Vagina (tissue), 2 donors: ENCODE results near the gene CCR7. TPM values are rescaled to one million over a fixed set of nuclear protein-coding genes. Genes with fewer than 3 reads are reported as not detected.
"Not testable (repeated sequence)": the region's sequence is repeated elsewhere in the genome, so short reads cannot be mapped to it uniquely, and the experiment has no call there.

ENCODE experiments used
- DNase-seq, 2 donors: peaks; one replicate each; pipeline ENCODE4 v3.0.0-alpha.2; 2017; ENCODE audit errors: extremely low spot score in 2 of 2
- H3K27ac ChIP-seq: fragments of 200-600 bp; sonication (generic); one replicate; pipeline ENCODE4 v1.5.1; 2019
- H3K27me3 ChIP-seq: fragments of 200-600 bp; sonication (generic); one replicate; pipeline ENCODE4 v1.5.1; 2019
- H3K36me3 ChIP-seq, 2 donors: fragments of 200-600 bp; sonication (generic); one replicate each; pipeline ENCODE4 v1.5.1; 2017 to 2019
- H3K4me1 ChIP-seq: fragments of 200-600 bp; sonication (generic); one replicate; pipeline ENCODE4 v1.5.1; 2019
- H3K4me3 ChIP-seq, 2 donors: fragments of 200-600 bp; sonication (generic); 1 replicate in 1 of 2; 2 replicates in 1 of 2; pipeline ENCODE4 v1.5.1; 2016 to 2019
- H3K9me3 ChIP-seq: fragments of 200-600 bp; sonication (generic); one replicate; pipeline ENCODE4 v1.5.1; 2019
- CTCF ChIP-seq, 3 experiments: fragments of 450-650 bp in 2 of 3; fragments of 200-600 bp in 1 of 3; sonication (generic) in 1 of 3; IDR thresholded peaks; one replicate each; pipeline ENCODE4 v1.5.1; 2017 to 2019; ENCODE audit warnings: antibody characterized with exemption in 3 of 3, mild to moderate bottlenecking in 2 of 3, moderate library complexity in 2 of 3
- POLR2A ChIP-seq, 2 donors: fragments of 450-650 bp; IDR thresholded peaks; one replicate each; pipeline ENCODE4 v1.6.1; 2017; ENCODE audit warnings: antibody characterized with exemption in 2 of 2, mild to moderate bottlenecking in 2 of 2, moderate library complexity in 2 of 2
- POLR2AphosphoS5 ChIP-seq, 2 donors: sonication (generic); formaldehyde crosslinking; IDR thresholded peaks; one replicate each; pipeline ENCODE4 v1.9.0; 2017; ENCODE audit warnings: antibody characterized with exemption in 2 of 2, mild to moderate bottlenecking in 2 of 2, low read depth in 1 of 2; ENCODE audit not compliant: insufficient read depth in 1 of 2
- intact Hi-C: fragments of 100-400 bp; cut with DNase I; formaldehyde crosslinking; loops from one replicate; pipeline ENCODE4 v1.15.1; 2023
- total RNA-seq: library from RNA; depleted of rRNA; stranded (reverse); fragments of >200 nt; gene quantifications from one replicate; pipeline ENCODE4 v1.2.3, GENCODE V29; 2016

CCR7 gene
- total RNA-seq, 1 donor from 2014 or later: not detected

- intact Hi-C loops: no loop called here
- DNase-seq: peak; percentile 52 to 72
- no peak for TF ChIP-seq POLR2AphosphoS5 (IDR thresholded peaks at IDR 0.05; ENCODE audit: insufficient read depth in 1 of 2, low read depth in 1 of 2)
- TF ChIP-seq POLR2A (IDR thresholded peaks at IDR 0.05): no peak
- no peak for TF ChIP-seq CTCF (IDR thresholded peaks at IDR 0.05)
These were observed 32.5 kb upstream of the CCR7 start for GRCh38 chr17:40597556-40598300.

GRCh38 chr17:40597156-40597555 lies 31.9 kb upstream of the CCR7 start:
- TF ChIP-seq CTCF (IDR thresholded peaks at IDR 0.05): no peak
- no peak for TF ChIP-seq POLR2AphosphoS5 (IDR thresholded peaks at IDR 0.05; ENCODE audit: insufficient read depth in 1 of 2, low read depth in 1 of 2)
- H3K9me3 ChIP-seq: no peaks in the 10 kb centered on the region
- no peaks in the 10 kb centered on the region for H3K36me3 ChIP-seq
- H3K4me3 ChIP-seq: no peak overlapping the region
- no peak for DNase-seq
- no peak overlapping the region for H3K27ac ChIP-seq
- intact Hi-C loops: no loop called here
- H3K4me1 ChIP-seq: no peaks in the 10 kb centered on the region
- H3K27me3 ChIP-seq: no peaks in the 10 kb centered on the region

More at GRCh38 chr17:40597556-40598300, 32.5 kb upstream of the CCR7 start:
- Histone ChIP-seq H3K4me1 (no peaks in the 10 kb centered on the region), H3K27me3 (no peaks in the 10 kb centered on the region), H3K4me3 (no peak overlapping the region), H3K36me3 (no peaks in the 10 kb centered on the region), H3K9me3 (no peaks in the 10 kb centered on the region), H3K27ac (peak overlapping the region; percentile 22)

GRCh38 chr17:40596261-40596919 lies 31.1 kb upstream of the CCR7 start:
- Histone ChIP-seq H3K27ac (no peak overlapping the region), H3K4me1 (no peaks in the 10 kb centered on the region), H3K4me3 (no peak overlapping the region), H3K27me3 (no peaks in the 10 kb centered on the region), H3K9me3 (no peaks in the 10 kb centered on the region), H3K36me3 (no peaks in the 10 kb centered on the region)
- intact Hi-C loops: no loop called here
- no peak for TF ChIP-seq CTCF (IDR thresholded peaks at IDR 0.05)
- TF ChIP-seq POLR2AphosphoS5 (IDR thresholded peaks at IDR 0.05; ENCODE audit: insufficient read depth in 1 of 2, low read depth in 1 of 2): no peak
- no peak for TF ChIP-seq POLR2A (IDR thresholded peaks at IDR 0.05)
- no peak for DNase-seq

- Histone ChIP-seq H3K9me3 (no peaks in the 10 kb centered on the region), H3K27ac (no peak overlapping the region), H3K4me3 (no peak overlapping the region), H3K4me1 (no peaks in the 10 kb centered on the region), H3K36me3 (no peaks in the 10 kb centered on the region), H3K27me3 (no peaks in the 10 kb centered on the region)
- intact Hi-C loops: no loop called here
- no peak for DNase-seq
- no peak for TF ChIP-seq POLR2AphosphoS5 (IDR thresholded peaks at IDR 0.05; ENCODE audit: insufficient read depth in 1 of 2, low read depth in 1 of 2)
- TF ChIP-seq CTCF (IDR thresholded peaks at IDR 0.05): no peak
- no peak for TF ChIP-seq POLR2A (IDR thresholded peaks at IDR 0.05)
These were observed 25.5 kb upstream of the CCR7 start for GRCh38 chr17:40590742-40591141.

- no peak overlapping the region for H3K27ac ChIP-seq
- no peaks in the 10 kb centered on the region for H3K4me1 ChIP-seq
- no peaks in the 10 kb centered on the region for H3K27me3 ChIP-seq
- no peak overlapping the region for H3K4me3 ChIP-seq
- no peaks in the 10 kb centered on the region for H3K36me3 ChIP-seq
- intact Hi-C loops: no loop called here
- no peaks in the 10 kb centered on the region for H3K9me3 ChIP-seq
- no peak for TF ChIP-seq POLR2AphosphoS5 (IDR thresholded peaks at IDR 0.05; ENCODE audit: insufficient read depth in 1 of 2, low read depth in 1 of 2)
- no peak for TF ChIP-seq POLR2A (IDR thresholded peaks at IDR 0.05)
- TF ChIP-seq CTCF (IDR thresholded peaks at IDR 0.05): no peak
- no peak for DNase-seq
These were observed 23.3 kb upstream of the CCR7 start for GRCh38 chr17:40588552-40588951.

- DNase-seq, H3K36me3 ChIP-seq, H3K9me3 ChIP-seq, H3K27me3 ChIP-seq, H3K27ac ChIP-seq, H3K4me3 ChIP-seq, intact Hi-C loops: not testable (repeated sequence)
- H3K4me1 ChIP-seq: peaks cover 15% of the 10 kb centered on the region
These were observed 21.0 kb upstream of the CCR7 start for GRCh38 chr17:40586264-40586663.

GRCh38 chr17:40584950-40585349 lies 19.7 kb upstream of the CCR7 start:
- H3K27ac ChIP-seq, H3K36me3 ChIP-seq, intact Hi-C loops, DNase-seq, H3K9me3 ChIP-seq, H3K27me3 ChIP-seq, H3K4me3 ChIP-seq: not testable (repeated sequence)
- H3K4me1 ChIP-seq: peaks cover 15% of the 10 kb centered on the region
